ENCODE results near the gene CYBA.

CYBA gene

DNA sequence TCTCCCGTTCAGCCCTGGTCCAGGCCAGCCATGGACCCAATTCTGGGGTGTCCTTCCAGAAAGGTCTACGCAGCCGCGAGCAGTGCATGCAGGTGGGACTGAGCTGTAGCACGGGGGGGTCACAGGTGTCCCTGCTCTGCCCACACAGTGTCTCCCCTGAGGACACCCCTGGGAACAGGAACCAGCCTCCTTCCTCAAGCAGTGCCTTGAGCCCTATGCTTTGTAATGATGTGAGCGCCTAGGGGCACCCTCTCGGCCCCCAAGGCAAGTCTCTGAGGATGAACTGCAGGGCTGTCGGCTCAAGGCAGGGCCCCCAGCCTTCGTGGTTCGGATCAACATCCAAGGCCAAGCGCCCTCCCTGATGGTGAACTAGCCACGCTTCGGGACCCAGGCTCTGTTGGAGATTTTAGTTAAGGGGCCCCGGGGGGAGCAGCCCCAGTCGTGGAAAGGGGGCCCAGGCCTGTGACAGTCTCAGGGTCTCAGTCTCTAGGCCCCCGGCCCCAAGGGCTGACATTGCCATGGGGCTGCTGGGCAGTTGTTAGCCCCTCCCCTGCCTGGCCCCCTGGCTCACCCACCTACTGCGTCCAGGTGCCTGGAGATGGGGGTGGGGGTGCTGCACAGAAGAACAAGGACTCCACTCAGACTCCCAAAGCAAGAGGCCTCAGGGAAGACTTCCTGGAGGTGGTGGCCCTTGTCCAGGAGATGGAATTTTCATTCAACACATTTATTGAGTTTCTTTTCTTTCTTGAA, 10.2 kb downstream of the CYBA start:
- in situ Hi-C loops (cut with MboI; ENCODE audit: low pct_unique_long_range_greater_than_20kb, low sequenced_read_pairs, unreplicated experiment) = no loop called here
- TF ChIP-seq, protein P1, sequence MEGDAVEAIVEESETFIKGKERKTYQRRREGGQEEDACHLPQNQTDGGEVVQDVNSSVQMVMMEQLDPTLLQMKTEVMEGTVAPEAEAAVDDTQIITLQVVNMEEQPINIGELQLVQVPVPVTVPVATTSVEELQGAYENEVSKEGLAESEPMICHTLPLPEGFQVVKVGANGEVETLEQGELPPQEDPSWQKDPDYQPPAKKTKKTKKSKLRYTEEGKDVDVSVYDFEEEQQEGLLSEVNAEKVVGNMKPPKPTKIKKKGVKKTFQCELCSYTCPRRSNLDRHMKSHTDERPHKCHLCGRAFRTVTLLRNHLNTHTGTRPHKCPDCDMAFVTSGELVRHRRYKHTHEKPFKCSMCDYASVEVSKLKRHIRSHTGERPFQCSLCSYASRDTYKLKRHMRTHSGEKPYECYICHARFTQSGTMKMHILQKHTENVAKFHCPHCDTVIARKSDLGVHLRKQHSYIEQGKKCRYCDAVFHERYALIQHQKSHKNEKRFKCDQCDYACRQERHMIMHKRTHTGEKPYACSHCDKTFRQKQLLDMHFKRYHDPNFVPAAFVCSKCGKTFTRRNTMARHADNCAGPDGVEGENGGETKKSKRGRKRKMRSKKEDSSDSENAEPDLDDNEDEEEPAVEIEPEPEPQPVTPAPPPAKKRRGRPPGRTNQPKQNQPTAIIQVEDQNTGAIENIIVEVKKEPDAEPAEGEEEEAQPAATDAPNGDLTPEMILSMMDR (IDR thresholded peaks at IDR 0.05; ENCODE audit: extremely low read depth, insufficient read depth, missing control alignments) = no peak
- no peak for DNase-seq (ENCODE audit: low spot score)

DNA sequence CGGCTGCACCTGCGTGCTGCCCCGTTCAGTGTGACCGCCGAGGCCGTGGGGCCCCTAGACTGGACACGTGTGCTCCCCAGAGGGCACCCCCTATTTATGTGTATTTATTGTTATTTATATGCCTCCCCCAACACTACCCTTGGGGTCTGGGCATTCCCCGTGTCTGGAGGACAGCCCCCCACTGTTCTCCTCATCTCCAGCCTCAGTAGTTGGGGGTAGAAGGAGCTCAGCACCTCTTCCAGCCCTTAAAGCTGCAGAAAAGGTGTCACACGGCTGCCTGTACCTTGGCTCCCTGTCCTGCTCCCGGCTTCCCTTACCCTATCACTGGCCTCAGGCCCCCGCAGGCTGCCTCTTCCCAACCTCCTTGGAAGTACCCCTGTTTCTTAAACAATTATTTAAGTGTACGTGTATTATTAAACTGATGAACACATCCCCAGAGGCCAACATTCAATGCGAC, 10.8 kb downstream of the CYBA start:
- no peak for DNase-seq (ENCODE audit: low spot score)
- in situ Hi-C loops (cut with MboI; ENCODE audit: low pct_unique_long_range_greater_than_20kb, low sequenced_read_pairs, unreplicated experiment) = no loop called here
- TF ChIP-seq, protein P1 (IDR thresholded peaks at IDR 0.05; ENCODE audit: extremely low read depth, insufficient read depth, missing control alignments) = no peak

DNA sequence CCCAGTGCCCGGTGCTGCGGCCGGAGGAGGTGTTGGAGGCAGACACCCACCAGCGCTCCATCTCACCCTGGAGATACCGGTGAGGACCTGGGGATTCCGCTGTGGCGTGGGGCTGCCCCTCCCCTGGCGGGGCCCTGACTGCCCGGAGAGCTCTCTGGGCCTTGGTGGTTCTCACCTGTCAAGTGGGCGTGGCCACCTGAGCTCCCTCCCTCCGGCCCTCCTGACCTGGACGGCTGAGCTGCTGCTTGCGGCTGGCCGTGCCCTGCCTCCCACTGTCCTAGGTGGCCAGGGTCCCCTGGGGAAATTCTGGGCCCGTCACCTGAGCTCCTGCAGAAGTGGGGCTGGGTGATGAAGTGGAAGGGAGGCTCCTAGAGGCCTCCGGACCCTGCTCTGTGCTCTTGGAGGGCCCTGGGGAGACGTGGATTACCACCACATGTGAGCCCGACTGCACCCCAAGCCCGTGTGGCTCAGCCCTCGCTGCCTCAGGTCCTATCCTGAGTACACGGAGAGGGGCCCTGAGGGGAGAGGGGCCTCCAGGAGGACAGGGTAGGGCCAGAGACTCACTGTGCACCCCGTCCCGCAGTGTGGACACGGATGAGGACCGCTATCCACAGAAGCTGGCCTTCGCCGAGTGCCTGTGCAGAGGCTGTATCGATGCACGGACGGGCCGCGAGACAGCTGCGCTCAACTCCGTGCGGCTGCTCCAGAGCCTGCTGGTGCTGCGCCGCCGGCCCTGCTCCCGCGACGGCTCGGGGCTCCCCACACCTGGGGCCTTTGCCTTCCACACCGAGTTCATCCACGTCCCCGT, 11.4 kb downstream of the CYBA start:
- in situ Hi-C loops (cut with MboI; ENCODE audit: low pct_unique_long_range_greater_than_20kb, low sequenced_read_pairs, unreplicated experiment) = no loop called here
- no peak for DNase-seq (ENCODE audit: low spot score)
- TF ChIP-seq, protein P1 (IDR thresholded peaks at IDR 0.05; ENCODE audit: extremely low read depth, insufficient read depth, missing control alignments) = no peak

DNA sequence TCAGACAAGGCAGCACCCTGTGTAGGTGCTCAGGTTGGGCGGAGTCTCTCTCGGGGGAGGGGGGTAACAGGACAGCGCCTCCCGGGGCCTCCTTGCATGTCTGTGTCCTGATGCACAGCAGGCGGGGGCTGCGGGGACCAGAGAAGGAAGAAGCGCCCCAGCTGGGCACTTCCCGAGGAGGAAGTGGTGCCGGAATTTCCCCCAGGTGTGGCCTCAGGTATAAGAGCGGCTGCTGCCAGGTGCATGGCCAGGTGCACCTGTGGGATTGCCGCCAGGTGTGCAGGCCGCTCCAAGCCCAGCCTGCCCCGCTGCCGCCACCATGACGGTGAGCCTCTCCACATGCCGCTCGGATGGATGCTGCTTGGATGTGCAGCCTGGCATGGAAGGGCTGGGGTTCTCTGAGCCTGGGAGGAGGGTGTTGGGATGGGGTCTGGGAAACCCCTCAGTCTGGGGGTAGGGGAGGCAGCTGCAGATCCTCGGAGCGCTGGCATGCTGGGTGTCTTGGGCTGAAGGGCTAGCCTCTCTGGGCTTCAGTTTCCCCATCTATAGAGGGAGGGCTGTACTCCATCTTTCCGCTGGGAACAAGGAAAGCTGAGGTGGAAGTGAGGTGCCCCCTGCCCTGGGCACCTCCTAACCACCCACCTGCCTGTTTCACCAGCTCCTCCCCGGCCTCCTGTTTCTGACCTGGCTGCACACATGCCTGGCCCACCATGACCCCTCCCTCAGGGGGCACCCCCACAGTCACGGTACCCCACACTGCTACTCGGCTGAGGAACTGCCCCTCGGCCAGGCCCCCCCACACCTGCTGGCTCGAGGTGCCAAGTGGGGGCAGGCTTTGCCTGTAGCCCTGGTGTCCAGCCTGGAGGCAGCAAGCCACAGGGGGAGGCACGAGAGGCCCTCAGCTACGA, 12.3 kb downstream of the CYBA start, which contains the start of gene IL17C:
Gene IL17C (plus strand): TSS at position 250 of the 908 bp plus-strand sequence. CDS start 70 bp downstream, at position 320.
- TF ChIP-seq, protein P1 (IDR thresholded peaks at IDR 0.05; ENCODE audit: extremely low read depth, insufficient read depth, missing control alignments) = no peak
- in situ Hi-C loops (cut with MboI; ENCODE audit: low pct_unique_long_range_greater_than_20kb, low sequenced_read_pairs, unreplicated experiment) = no loop called here
- DNase-seq (ENCODE audit: low spot score) = no peak

DNA sequence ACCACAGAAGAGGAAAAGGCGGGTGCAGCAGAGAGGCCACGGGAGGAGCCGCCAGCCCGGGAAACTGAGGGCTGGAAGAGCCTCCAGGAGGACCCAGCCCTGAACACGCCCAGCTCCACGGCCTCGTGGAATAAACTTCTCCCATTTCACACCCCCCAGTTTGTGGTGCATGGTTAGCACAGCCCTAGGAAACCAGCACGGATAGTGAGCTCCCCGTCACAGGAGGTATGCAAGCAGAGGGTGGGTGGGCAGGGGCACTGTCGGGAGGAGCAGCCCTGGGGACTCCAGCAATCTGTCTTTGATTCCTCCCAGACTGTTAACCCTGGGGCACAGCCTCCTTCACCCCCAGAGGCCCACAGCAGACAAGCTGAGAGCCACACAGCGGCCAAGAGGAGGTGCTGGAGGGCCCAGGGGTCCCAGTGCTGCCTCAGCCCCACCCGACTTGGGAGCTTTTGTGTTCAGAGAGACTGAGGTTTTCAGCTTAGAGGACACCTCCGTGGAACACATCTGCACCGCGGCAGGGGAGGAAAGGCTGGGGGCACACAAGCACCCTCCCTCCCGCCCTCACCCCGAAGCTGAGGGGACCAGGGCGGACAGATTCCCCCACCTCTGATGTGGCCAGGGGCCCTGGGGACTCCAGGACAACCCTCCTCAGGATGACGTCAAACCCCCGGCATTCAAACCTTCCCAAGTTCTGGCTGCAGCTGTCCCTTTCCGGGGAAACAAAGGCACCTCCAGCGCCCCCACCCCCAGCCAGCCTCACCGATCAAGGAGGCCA, 14.2 kb downstream of the CYBA start:
- TF ChIP-seq, protein P1 (IDR thresholded peaks at IDR 0.05; ENCODE audit: extremely low read depth, insufficient read depth, missing control alignments) = no peak
- DNase-seq (ENCODE audit: low spot score) = no peak
- in situ Hi-C loops (cut with MboI; ENCODE audit: low pct_unique_long_range_greater_than_20kb, low sequenced_read_pairs, unreplicated experiment) = no loop called here

Data from GM13977 (cell line).